Measurements from ENCODE around the gene VPS37D.
"Not testable (repeated sequence)": the region's sequence is repeated elsewhere in the genome, so short reads cannot be mapped to it uniquely, and the experiment has no call there.

VPS37D gene

GRCh38 chr7:73712773-73713172, 45.1 kb downstream of the VPS37D start:
- no peak overlapping the region for H3K4me2 ChIP-seq
- peaks cover 31% of the 10 kb centered on the region for H3K4me1 ChIP-seq (ENCODE audit: low read depth, poor library complexity, severe bottlenecking)
- H2AFZ ChIP-seq (ENCODE audit: low read depth): no peak overlapping the region
- H3K36me3 ChIP-seq (ENCODE audit: insufficient read depth): no peaks in the 10 kb centered on the region
- no peak overlapping the region for H3K27ac ChIP-seq
- TF ChIP-seq CTCF (conservative IDR thresholded peaks at IDR 0.05; ENCODE audit: low read depth, low read length): no peak
- no peaks in the 10 kb centered on the region for H3K27me3 ChIP-seq (ENCODE audit: insufficient read depth, low read depth)
- peaks cover 22% of the 10 kb centered on the region for H3K79me2 ChIP-seq (ENCODE audit: insufficient read depth, low read depth)
- no peak overlapping the region for H3K4me3 ChIP-seq (IDR thresholded peaks at IDR 0.05; ENCODE audit: insufficient read depth, low read depth, low read length)
- no peak overlapping the region for H3K9ac ChIP-seq
- H4K20me1 ChIP-seq (ENCODE audit: insufficient read depth): no peaks in the 10 kb centered on the region

GRCh38 chr7:73713319-73713718, 45.7 kb downstream of the VPS37D start:
- not testable (repeated sequence) for H3K36me3 ChIP-seq (ENCODE audit: insufficient read depth); H3K27me3 ChIP-seq (ENCODE audit: insufficient read depth, low read depth); H3K9ac ChIP-seq; H3K27ac ChIP-seq; H2AFZ ChIP-seq (ENCODE audit: low read depth); H3K4me3 ChIP-seq (IDR thresholded peaks at IDR 0.05; ENCODE audit: insufficient read depth, low read depth, low read length); H4K20me1 ChIP-seq (ENCODE audit: insufficient read depth); H3K4me2 ChIP-seq
- H3K79me2 ChIP-seq (ENCODE audit: insufficient read depth, low read depth): peaks cover 27% of the 10 kb centered on the region
- peaks cover 36% of the 10 kb centered on the region for H3K4me1 ChIP-seq (ENCODE audit: low read depth, poor library complexity, severe bottlenecking)

- no peaks in the 10 kb centered on the region for H3K36me3 ChIP-seq (ENCODE audit: insufficient read depth)
- peaks cover 31% of the 10 kb centered on the region for H3K79me2 ChIP-seq (ENCODE audit: insufficient read depth, low read depth)
- no peaks in the 10 kb centered on the region for H3K27me3 ChIP-seq (ENCODE audit: insufficient read depth, low read depth)
- no peak overlapping the region for H3K4me3 ChIP-seq (IDR thresholded peaks at IDR 0.05; ENCODE audit: insufficient read depth, low read depth, low read length)
- H3K27ac ChIP-seq: peak overlapping the region; percentile 49
- no peaks in the 10 kb centered on the region for H4K20me1 ChIP-seq (ENCODE audit: insufficient read depth)
- peaks cover 40% of the 10 kb centered on the region for H3K4me1 ChIP-seq (ENCODE audit: low read depth, poor library complexity, severe bottlenecking)
- no peak overlapping the region for H2AFZ ChIP-seq (ENCODE audit: low read depth)
- TF ChIP-seq CTCF (conservative IDR thresholded peaks at IDR 0.05; ENCODE audit: low read depth, low read length): no peak
- H3K9ac ChIP-seq: no peak overlapping the region; the same call in 1 of the 2 replicates
- H3K4me2 ChIP-seq: peak overlapping the region; percentile 56
Observed at GRCh38 chr7:73715648-73716317, 48.2 kb downstream of the VPS37D start.

- Histone ChIP-seq H3K4me3 (IDR thresholded peaks at IDR 0.05; ENCODE audit: insufficient read depth, low read depth, low read length) (no peak overlapping the region), H3K27me3 (ENCODE audit: insufficient read depth, low read depth) (no peaks in the 10 kb centered on the region), H3K9ac (no peak overlapping the region), H3K4me2 (peak overlapping the region; percentile 56), H4K20me1 (ENCODE audit: insufficient read depth) (no peaks in the 10 kb centered on the region), H2AFZ (ENCODE audit: low read depth) (no peak overlapping the region), H3K79me2 (ENCODE audit: insufficient read depth, low read depth) (peaks cover 31% of the 10 kb centered on the region), H3K4me1 (ENCODE audit: low read depth, poor library complexity, severe bottlenecking) (peaks cover 40% of the 10 kb centered on the region), H3K27ac (peak overlapping the region; percentile 49; the same call in 1 of the 2 replicates), H3K36me3 (ENCODE audit: insufficient read depth) (no peaks in the 10 kb centered on the region)
- no peak for TF ChIP-seq CTCF (conservative IDR thresholded peaks at IDR 0.05; ENCODE audit: low read depth, low read length)
Observed at GRCh38 chr7:73716318-73716890, 48.8 kb downstream of the VPS37D start.

All from KMS-11 (cell line).